Keratinocyte (primary cell): ENCODE measurements around the gene BDKRB2. TPM values are rescaled to one million over a fixed set of nuclear protein-coding genes. Genes with fewer than 3 reads are reported as not detected.

Source experiments
- DNase-seq: peaks from one replicate; pipeline ENCODE4 v3.0.0-alpha.2; 2011; ENCODE audit warnings: low read depth, missing footprints, low spot score
- FAIRE-seq: peaks from 2 replicates; lab custom pipeline; 2011; peaks lifted over from hg19 to GRCh38; lab: Jason Lieb, UNC
- H2AFZ ChIP-seq: 2 replicates; pipeline ENCODE4 v1.6.0; 2012; ENCODE audit warnings: low read length, control low read depth, inconsistent platforms; ENCODE audit not compliant: control insufficient read depth
- H3K27ac ChIP-seq: 2 replicates; pipeline ENCODE4 v1.5.1; 2011; ENCODE audit warnings: low read length; ENCODE audit not compliant: control insufficient read depth, insufficient read depth
- H3K27me3 ChIP-seq: 3 replicates; pipeline ENCODE4 v1.6.0; 2011; ENCODE audit warnings: low read length; ENCODE audit not compliant: control insufficient read depth, insufficient read depth; ENCODE audit errors: extremely low read depth
- H3K36me3 ChIP-seq, 2 experiments: 2 replicates in 1 of 2; 3 replicates in 1 of 2; pipeline ENCODE4 v1.5.1; 2011; ENCODE audit warnings: low read length in 2 of 2, mild to moderate bottlenecking in 1 of 2; ENCODE audit not compliant: control insufficient read depth in 2 of 2, insufficient read depth in 2 of 2; ENCODE audit errors: extremely low read depth in 1 of 2
- H3K4me1 ChIP-seq: 3 replicates; pipeline ENCODE4 v1.5.1; 2011; ENCODE audit warnings: low read length; ENCODE audit not compliant: control insufficient read depth, insufficient read depth; ENCODE audit errors: extremely low read depth
- H3K4me2 ChIP-seq: 3 replicates; pipeline ENCODE4 v1.6.0; 2011; ENCODE audit warnings: low read depth, low read length; ENCODE audit not compliant: control insufficient read depth, insufficient read depth; ENCODE audit errors: extremely low read depth
- H3K4me3 ChIP-seq, 3 experiments: fragments of 200-600 bp in 1 of 3; sonication (generic) in 1 of 3; 2 replicates in 2 of 3; 3 replicates in 1 of 3; pipeline ENCODE4 v1.5.1; 2011 to 2016; ENCODE audit warnings: low read length in 3 of 3, mild to moderate bottlenecking in 3 of 3, control low read depth in 2 of 3, inconsistent platforms in 1 of 3, low read depth in 1 of 3, mixed read lengths in 1 of 3, mixed run types in 1 of 3, moderate library complexity in 1 of 3; ENCODE audit not compliant: control insufficient read depth in 2 of 3, insufficient read depth in 2 of 3; ENCODE audit errors: extremely low read depth in 1 of 3
- H3K79me2 ChIP-seq: 2 replicates; pipeline ENCODE4 v1.6.0; 2012; ENCODE audit warnings: low read length; ENCODE audit not compliant: control insufficient read depth, insufficient read depth
- H3K9ac ChIP-seq: 3 replicates; pipeline ENCODE4 v1.6.0; 2011; ENCODE audit warnings: low read length; ENCODE audit not compliant: control insufficient read depth, insufficient read depth; ENCODE audit errors: extremely low read depth
- H3K9me1 ChIP-seq: 3 replicates; pipeline ENCODE4 v1.6.0; 2011; ENCODE audit warnings: low read length; ENCODE audit not compliant: control insufficient read depth, insufficient read depth; ENCODE audit errors: extremely low read depth
- H3K9me3 ChIP-seq: 2 replicates; pipeline ENCODE4 v1.5.1; 2012; ENCODE audit warnings: low read depth, low read length; ENCODE audit not compliant: control insufficient read depth
- H4K20me1 ChIP-seq: 3 replicates; pipeline ENCODE4 v1.6.0; 2011; ENCODE audit warnings: low read length; ENCODE audit not compliant: control insufficient read depth, insufficient read depth; ENCODE audit errors: extremely low read depth
- EZH2 ChIP-seq: IDR thresholded peaks from one replicate; pipeline ENCODE4 v1.6.1; 2012; ENCODE audit warnings: inconsistent platforms, mild to moderate bottlenecking, low read length, moderate library complexity
- dilution Hi-C: fragments of 300-500 bp; cut with MboI; formaldehyde crosslinking; loops from one replicate; pipeline ENCODE4 v1.7.0; 2020; ENCODE audit warnings: low sequenced_read_pairs; ENCODE audit not compliant: extremely low pct_ligation_motif_present
- polyA plus RNA-seq, 5 experiments: library from polyadenylated mRNA; depleted of rRNA in 3 of 5; stranded (reverse) in 3 of 5; stranded (forward) in 1 of 5; unstranded in 1 of 5; fragments of >200 nt; gene quantifications; 1 replicate in 1 of 5; 2 replicates in 3 of 5; 3 replicates in 1 of 5; pipeline versions ENCODE4 v1.2.1 to v1.2.3, GENCODE V29; 2011 to 2012; ENCODE audit warnings: missing spikeins in 2 of 5, low read depth in 1 of 5, low replicate concordance in 1 of 5
- TF ChIP-seq, protein P1 (sequence below), 3 experiments: IDR thresholded peaks in 1 of 3; conservative IDR thresholded peaks in 1 of 3; optimal IDR thresholded peaks in 1 of 3; 2 replicates in 2 of 3; 3 replicates in 1 of 3; pipeline versions ENCODE3 to v1.5.1; 2011; ENCODE audit warnings: low read length in 3 of 3, mild to moderate bottlenecking in 3 of 3, moderate library complexity in 2 of 3, control low read depth in 1 of 3, inconsistent platforms in 1 of 3; ENCODE audit not compliant: insufficient read depth in 2 of 3; ENCODE audit errors: extremely low read depth in 1 of 3

Gene BDKRB2
- polyA plus RNA-seq, 1 donor (not counting 4 experiments of a cell fraction or from before 2014, with no cell fraction given): 13.2 TPM

DNA sequence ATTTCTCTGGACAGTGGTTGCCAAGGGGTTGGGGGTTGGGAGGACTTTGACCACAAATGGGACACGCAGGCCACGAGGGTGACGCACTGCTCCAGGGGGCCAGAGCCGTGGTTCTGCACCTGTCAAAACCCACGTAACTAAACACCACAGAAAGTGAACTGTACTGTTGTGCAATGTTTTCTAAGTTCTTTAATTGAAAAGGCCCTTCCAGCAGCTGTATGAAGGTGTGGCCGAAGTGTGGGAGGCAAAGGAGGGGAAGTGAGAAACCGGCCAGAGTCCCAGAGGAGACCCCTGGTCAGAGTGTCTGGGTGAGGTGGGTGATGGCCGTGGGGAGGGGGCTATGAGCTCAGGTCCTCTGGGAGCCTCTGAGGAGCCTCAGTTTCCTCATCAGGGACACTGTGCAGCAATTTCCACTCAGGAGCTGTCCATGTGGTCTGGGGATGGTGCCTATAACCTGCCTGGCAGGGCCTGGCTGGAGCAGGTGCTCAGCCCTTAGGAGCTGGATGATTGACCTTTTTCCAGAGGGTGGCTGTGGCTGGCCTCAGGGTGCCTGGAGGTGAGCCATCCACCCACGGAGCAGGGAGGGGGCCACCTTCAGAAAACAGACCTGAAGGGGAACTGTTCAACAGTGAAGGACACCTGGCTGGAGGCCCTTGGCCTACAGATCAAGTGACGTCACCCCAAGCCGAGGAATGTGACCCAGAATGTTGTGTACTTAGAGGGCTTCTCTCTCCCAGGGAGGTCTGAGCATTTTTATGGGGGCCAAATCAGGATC is 9.8 kb upstream of the BDKRB2 start:
- Histone ChIP-seq H3K27ac (no peak overlapping the region), H3K4me3 (no peak overlapping the region), H3K9me1 (no peaks in the 10 kb centered on the region), H3K4me1 (peaks cover 4% of the 10 kb centered on the region), H3K36me3 (no peaks in the 10 kb centered on the region), H4K20me1 (no peaks in the 10 kb centered on the region), H3K9me3 (no peaks in the 10 kb centered on the region), H3K27me3 (peaks cover 11% of the 10 kb centered on the region), H3K79me2 (no peaks in the 10 kb centered on the region), H2AFZ (no peak overlapping the region), H3K9ac (no peak overlapping the region), H3K4me2 (no peak overlapping the region)
- dilution Hi-C loops: no loop called here
- DNase-seq: no peak
- FAIRE-seq: no peak
- no peak for TF ChIP-seq EZH2
- TF ChIP-seq, protein P1, sequence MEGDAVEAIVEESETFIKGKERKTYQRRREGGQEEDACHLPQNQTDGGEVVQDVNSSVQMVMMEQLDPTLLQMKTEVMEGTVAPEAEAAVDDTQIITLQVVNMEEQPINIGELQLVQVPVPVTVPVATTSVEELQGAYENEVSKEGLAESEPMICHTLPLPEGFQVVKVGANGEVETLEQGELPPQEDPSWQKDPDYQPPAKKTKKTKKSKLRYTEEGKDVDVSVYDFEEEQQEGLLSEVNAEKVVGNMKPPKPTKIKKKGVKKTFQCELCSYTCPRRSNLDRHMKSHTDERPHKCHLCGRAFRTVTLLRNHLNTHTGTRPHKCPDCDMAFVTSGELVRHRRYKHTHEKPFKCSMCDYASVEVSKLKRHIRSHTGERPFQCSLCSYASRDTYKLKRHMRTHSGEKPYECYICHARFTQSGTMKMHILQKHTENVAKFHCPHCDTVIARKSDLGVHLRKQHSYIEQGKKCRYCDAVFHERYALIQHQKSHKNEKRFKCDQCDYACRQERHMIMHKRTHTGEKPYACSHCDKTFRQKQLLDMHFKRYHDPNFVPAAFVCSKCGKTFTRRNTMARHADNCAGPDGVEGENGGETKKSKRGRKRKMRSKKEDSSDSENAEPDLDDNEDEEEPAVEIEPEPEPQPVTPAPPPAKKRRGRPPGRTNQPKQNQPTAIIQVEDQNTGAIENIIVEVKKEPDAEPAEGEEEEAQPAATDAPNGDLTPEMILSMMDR (optimal IDR thresholded peaks at IDR 0.05 in 1 of 3, IDR thresholded peaks at IDR 0.05 in 1 of 3, conservative IDR thresholded peaks at IDR 0.05 in 1 of 3; ENCODE audit: extremely low read depth in 1 of 3, insufficient read depth in 2 of 3, low read length in 3 of 3): no peak

DNA sequence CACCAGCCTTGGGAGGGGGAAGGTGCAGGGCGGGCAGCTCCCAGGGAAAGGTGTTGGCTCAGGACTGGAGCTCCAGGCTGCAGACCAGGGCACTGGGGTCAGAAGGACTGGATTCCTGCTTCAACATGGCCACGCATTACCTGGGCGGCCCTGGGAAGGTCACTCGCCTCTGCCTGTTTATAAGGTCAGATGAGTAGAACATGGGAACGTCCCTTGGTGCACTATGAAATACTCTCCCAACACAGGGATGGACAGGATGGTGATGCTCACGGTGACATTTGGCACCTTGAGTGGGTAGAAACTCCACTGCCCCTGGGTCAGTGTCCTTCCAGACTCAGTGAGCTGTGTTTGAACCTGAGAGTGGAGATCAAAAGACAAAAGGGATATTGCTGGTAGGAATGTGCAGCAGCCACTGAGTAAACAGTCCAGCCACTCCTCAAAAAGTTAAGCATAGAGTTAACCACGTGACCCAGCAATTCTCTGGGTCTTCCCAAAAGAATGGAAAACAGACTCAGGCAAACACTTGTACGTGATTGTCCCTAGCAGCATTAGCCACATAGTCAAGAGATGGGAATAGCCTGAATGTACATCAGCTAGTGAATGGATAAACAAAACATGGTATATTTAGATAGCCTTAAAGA is 9.1 kb upstream of the BDKRB2 start:
- Histone ChIP-seq H3K36me3 (no peaks in the 10 kb centered on the region), H3K27ac (no peak overlapping the region), H3K27me3 (peaks cover 11% of the 10 kb centered on the region), H3K9me3 (no peaks in the 10 kb centered on the region), H3K4me2 (no peak overlapping the region), H3K4me1 (peaks cover 4% of the 10 kb centered on the region), H4K20me1 (no peaks in the 10 kb centered on the region), H3K4me3 (no peak overlapping the region), H3K9ac (no peak overlapping the region), H2AFZ (no peak overlapping the region), H3K79me2 (no peaks in the 10 kb centered on the region), H3K9me1 (no peaks in the 10 kb centered on the region)
- TF ChIP-seq EZH2: no peak
- TF ChIP-seq, protein P1 (optimal IDR thresholded peaks at IDR 0.05 in 1 of 3, IDR thresholded peaks at IDR 0.05 in 1 of 3, conservative IDR thresholded peaks at IDR 0.05 in 1 of 3; ENCODE audit: extremely low read depth in 1 of 3, insufficient read depth in 2 of 3, low read length in 3 of 3): no peak
- FAIRE-seq: no peak
- DNase-seq: no peak
- dilution Hi-C loops: no loop called here
